Left lobe of liver (tissue), 2 donors: ENCODE measurements around the gene IRF8. TPM values are rescaled to one million over a fixed set of nuclear protein-coding genes. Genes with fewer than 3 reads are reported as not detected.

Experiments used
- ATAC-seq: fragments of 200-7000 bp; cut with Tn5 transposase; one replicate; pipeline ENCODE4 v1.9.1; 2020; ENCODE audit warnings: mild to moderate bottlenecking, moderate library complexity
- DNase-seq: peaks from one replicate; pipeline ENCODE4 v3.0.0-alpha.2; 2020; ENCODE audit warnings: low spot score
- total RNA-seq: library from RNA; stranded (reverse); gene quantifications from one replicate; pipeline ENCODE4 v1.2.1, GENCODE V29; 2021
- donor health status: DM: no; HTN: no; CAD: no; lungs with moderate emphysema.
- donor health status: DM: no; HTN: yes; CAD: no.

The IRF8 gene
- total RNA-seq, 1 donor from 2014 or later = 9.0 TPM

DNA sequence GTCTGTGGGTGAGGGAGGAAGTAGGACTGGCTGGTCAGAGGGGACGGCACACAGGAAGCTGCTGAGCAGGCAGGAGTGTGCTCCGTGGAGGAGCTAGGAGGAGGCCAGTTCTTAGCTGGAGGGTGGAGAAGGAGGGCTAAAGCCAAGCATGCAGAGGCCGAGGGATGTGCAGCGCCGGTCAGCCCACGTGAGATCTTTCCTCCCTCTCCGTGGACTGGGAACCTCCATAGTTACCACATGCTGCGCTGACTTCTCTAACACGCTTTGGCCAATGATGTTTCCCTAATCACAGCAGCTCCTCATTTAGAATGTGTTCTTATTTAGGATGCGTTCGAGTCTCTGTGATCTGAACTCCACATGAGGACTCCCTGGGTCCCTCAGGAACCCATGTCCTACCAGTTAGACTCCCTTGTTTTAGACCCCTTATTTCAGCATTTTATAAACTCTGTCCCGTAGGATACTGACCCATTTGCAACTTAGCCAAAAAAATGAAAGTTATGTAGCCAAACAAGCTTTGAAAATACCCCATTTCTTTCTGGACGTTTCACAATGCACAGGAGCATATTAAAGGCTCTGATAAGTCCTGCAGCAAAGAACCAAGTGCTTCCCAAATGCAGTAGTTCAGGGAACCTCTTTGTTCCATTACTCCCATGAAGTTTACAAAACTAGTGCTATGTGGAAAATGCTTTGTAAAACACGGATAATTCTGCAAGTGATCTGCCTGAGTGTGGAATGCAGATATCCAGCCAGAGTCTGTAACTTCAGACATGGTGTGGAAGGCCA lies 51.4 kb downstream of the IRF8 start:
- no peak for ATAC-seq

GRCh38 chr16:85952197-85952596 lies 53.2 kb downstream of the IRF8 start:
- DNase-seq = no peak

More for the DNA sequence above, 51.4 kb downstream of the IRF8 start:
- no peak for DNase-seq

GRCh38 chr16:85952811-85953210 lies 53.8 kb downstream of the IRF8 start:
- DNase-seq (no peak), ATAC-seq (no peak)

More at GRCh38 chr16:85952197-85952596, 53.2 kb downstream of the IRF8 start:
- no peak for ATAC-seq

- no peak for DNase-seq
- no peak for ATAC-seq
Observed at GRCh38 chr16:85954927-85955519, 56.1 kb downstream of the IRF8 start.

GRCh38 chr16:85955566-85955965 lies 56.6 kb downstream of the IRF8 start:
- DNase-seq = no peak
- no peak for ATAC-seq

DNA sequence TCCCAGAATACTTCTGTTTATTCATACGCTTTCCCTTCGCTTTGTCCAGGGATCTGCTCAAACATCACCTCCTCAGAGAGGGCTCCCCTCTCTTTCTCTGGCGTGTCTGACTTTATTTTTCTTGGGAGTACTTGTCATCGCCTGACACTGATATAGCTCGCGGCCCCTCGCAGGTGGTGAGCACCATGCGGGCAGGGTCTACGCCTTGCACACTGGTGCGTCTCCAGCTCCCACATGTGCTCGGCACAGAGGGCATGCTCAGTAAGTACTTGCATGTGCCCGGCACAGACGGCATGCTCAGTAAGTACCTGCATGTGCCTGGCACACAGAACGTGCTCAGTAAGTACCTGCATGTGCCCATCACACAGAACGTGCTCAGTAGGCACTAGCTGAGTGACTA lies 57.5 kb downstream of the IRF8 start:
- ATAC-seq = no peak
- DNase-seq = no peak

GRCh38 chr16:85958731-85959130 lies 59.8 kb downstream of the IRF8 start:
- ATAC-seq = no peak
- no peak for DNase-seq

GRCh38 chr16:85959686-85960085 lies 60.7 kb downstream of the IRF8 start:
- ATAC-seq (no peak), DNase-seq (no peak)

GRCh38 chr16:85960486-85961046 lies 61.6 kb downstream of the IRF8 start:
- DNase-seq (no peak), ATAC-seq (no peak)

- DNase-seq (no peak), ATAC-seq (no peak)
Observed at GRCh38 chr16:85961988-85962915, 63.3 kb downstream of the IRF8 start.

DNA sequence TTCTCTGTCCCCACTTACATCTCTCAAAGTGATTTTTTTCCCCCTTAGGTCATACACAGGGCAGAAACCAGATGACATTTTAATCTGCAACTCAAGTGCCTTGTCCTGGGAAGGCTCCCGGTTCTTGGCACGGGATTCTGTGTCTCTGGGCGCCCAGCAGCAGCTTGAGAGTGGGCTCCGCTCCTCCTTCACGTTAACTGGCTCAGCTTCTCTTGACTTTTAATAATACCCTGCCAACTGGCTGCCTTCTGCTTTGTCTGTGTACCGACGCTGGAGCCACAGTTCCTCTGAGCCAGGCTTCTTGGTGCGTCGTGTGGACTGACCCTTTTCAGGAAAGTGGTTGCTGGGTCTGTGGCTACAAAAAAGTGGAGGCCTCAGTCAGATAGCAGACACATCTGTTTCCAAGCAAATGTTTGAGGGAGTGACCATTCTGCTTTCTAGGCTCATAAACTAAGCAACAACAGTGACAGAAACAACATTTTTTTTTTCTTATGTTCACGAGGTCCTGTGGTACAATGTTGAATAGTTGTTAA lies 64.9 kb downstream of the IRF8 start:
- DNase-seq (no peak), ATAC-seq (peak; percentile 62)

DNA sequence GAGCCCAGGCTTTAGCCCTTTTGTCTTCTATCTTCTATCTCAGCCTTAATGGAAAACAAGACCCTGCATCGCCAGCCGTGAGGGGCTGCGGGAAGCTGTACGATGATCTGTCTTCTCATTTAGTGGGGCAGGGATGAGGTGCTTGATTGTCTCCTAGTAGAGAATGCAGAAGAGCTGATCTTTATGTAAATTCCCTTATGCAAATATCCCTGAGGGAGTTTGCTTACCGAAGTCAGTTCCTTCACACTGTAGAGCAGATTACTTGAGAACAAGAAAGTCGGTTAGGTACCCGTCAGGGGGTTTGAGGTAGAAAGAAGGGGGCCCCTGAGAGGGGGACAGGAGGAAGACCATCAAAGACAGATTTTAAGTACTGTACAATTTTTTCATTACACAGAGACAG lies 66.2 kb downstream of the IRF8 start:
- ATAC-seq (no peak), DNase-seq (no peak)

- ATAC-seq (peak; percentile 27), DNase-seq (no peak)
Observed at GRCh38 chr16:85967111-85967510, 68.1 kb downstream of the IRF8 start.

- DNase-seq (no peak), ATAC-seq (no peak)
Observed at GRCh38 chr16:85968041-85968920, 69.3 kb downstream of the IRF8 start.

- no peak for DNase-seq
- no peak for ATAC-seq
Observed at GRCh38 chr16:85969159-85969558, 70.2 kb downstream of the IRF8 start.

- no peak for ATAC-seq
- no peak for DNase-seq
Observed at GRCh38 chr16:85969591-85969990, 70.6 kb downstream of the IRF8 start.

DNA sequence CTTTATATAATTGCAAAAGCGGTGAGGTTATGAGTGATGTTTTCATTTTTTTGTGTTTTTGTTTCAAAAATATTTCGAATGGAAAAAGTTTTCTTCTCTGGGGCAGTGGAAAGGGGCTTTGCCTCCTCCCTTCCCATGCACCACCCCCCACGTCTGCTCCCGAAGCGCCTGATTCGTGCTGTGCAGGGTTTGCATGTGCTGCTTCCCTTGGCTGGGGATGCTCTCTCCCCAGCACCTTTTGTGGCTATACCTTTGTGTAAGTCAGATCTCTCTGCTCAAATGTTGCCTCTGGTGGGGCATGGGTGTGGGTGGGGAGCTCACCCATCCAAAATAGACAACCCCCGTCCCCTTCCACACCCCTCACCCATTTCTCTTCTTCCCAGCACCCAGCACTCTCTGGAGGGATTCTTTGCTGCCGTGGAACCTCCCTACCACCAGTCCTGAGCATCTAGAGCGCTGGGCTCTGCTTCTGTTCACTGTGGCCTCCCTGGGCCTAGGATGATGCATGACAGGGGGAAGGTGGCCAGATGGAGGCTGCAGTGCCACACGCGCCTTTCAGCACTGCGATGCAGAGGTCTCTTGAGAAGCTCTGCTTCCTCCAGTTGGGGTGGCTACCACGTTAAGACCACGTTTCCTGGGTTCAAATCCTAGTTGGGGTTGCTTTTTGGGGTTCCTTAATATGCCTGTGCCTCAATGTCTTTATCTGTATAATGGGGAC lies 71.2 kb downstream of the IRF8 start:
- ATAC-seq (no peak), DNase-seq (no peak)

DNA sequence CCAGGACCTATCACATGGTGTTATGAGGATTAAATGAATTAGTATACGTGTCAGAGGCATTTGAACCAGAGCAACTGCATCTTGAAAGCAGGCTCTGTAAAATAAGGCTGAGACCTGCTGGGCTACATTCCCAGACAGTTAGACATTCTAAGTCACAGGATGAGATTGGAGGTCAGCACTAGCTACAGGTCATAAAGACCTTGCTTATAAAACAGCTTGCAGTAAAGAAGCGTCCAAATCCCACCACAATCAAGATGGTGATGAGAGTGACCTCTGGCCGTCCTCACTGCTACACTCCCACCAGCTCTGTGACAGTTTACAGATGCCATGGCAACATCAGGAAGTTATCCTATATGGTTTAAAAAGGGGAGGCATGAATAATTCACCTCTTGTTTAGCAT lies 71.8 kb downstream of the IRF8 start:
- DNase-seq (no peak), ATAC-seq (no peak)
